GM19397 (cell line): ENCODE results near the gene CROCC2.

Experiments used
- ATAC-seq: cut with Tn5 transposase; IDR thresholded peaks from one replicate; pipeline ENCODE4 v1.9.1; 2021; ENCODE audit warnings: mild to moderate bottlenecking, moderate library complexity; ENCODE audit not compliant: unreplicated experiment

The CROCC2 gene

DNA sequence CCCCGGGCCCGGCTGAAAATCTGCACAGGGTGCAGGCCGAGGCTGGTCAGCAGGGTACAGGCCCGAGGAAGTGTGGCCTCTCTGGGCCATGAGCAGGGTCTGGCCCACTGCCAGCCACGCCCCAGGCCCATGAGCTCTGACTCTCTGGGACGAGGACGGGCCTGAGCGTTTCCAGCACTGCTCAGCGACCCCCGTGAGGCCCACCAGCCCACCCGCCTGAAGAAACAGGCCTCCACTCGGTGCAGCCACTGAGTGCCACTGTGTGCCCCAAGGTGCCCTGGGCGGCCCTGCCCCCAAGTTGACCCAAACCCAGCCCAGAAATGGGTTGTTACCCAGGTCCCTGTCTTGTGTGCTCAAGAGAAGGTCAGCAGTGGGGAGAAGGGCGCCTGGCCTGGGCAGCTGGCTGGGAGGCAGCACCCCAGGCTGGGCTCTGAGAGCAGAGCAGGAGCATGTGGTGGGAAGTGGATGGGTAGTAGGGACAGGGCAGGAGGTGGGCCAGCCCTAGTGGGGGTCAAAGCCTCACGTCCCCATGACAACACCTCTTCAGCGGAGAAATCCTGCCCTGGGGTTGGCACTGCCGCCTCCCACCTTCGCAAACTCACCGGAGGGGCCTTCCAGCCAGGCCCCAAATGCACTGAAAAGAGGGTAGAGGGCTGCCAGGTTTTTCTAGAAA is 90.2 kb downstream of the CROCC2 start:
- no peak for ATAC-seq

DNA sequence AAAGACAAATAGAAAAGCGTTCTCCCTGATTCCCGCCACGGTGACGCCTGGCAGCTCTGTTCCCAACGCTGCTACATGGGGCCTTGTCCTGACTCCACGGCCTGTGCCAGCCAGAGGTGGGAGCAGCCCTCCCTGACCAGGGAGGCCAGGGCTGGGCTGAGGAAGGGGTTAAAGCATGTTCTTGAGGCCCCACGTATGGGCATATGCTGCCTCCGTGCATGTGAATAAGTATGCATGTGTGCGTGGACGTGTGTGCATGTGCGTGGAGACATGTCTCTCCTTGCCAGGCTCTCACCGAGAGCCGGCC is 90.7 kb downstream of the CROCC2 start:
- ATAC-seq: no peak

DNA sequence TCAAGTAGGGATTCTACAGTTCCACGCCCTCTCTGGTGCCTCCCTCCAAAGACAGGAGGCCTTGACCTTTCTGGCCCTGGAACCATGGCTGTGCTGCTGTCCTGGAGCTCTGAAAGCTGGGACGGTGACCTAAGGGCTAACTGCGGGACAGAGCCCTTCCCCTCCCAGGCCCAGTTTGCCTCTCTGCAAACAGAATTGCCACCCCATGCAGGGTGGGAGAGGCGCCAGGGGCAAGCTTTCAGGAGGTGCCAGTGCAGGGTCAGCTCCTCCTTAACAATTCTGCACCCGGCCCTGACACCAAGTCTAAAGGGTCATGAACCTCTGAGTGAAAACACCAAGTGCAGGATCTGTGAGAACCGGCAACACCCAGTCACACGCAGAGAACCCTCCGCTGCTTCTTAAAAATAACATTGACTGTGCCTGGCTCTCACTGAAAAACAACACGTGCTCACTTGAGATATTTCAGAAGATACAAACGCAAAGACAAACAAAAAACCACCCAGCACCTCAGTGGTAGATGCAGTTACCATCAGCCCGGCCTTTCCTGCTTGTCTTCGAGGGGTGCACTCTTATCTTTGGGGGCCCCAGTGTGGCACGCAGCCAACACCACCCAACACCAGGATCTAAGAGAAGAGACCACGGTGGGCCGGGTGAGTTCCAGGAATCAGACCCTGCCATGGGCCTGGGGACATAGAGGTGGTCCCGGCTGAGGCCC is 91.2 kb downstream of the CROCC2 start:
- ATAC-seq: no peak

DNA sequence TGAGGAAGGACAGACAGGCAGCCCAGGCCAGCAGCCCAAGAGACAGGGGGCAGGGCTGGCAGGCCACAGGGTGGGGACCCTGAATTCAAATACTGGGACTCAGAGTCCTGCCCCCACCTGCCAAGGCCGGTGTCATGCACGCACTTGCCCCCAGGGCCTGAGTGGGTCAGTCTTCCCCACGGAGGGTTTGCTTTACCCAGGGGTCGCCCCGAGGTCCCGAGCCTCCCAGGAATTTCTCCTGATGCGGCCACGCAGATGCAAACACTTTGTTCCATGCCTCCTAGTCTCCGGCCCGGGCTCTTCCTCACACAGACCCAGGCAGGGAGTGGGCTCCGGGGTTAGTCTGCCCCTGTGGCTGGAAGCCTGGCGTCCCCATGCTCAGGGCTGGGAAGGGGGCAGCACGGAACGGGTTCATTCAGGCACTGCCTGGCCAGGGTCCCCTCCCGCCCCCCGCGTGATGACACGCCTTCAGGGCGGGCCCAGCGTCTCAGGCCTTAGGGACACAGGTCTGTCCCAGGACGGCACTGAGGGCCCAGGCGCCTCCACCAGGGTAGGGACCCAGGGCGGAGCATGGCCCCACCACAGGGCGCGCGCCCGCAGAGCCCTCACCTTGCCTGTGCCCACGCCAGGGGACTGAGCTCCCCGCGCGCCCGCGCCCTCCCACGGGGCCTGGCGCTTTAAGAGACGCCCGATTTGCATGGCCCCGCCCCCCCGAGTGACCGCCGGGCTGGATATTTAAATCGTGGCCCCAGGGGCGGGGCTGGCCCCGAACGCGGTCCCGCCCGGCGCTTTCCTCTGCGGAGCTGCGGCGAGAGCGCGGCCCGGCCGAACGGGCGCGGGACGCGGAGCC is 91.9 kb downstream of the CROCC2 start, which contains the start of gene SNED1:
TSS of gene SNED1 (plus strand) at position 763 of the 850 bp plus-strand sequence. CDS start 220 bp downstream, outside the sequence.
- ATAC-seq: no peak

DNA sequence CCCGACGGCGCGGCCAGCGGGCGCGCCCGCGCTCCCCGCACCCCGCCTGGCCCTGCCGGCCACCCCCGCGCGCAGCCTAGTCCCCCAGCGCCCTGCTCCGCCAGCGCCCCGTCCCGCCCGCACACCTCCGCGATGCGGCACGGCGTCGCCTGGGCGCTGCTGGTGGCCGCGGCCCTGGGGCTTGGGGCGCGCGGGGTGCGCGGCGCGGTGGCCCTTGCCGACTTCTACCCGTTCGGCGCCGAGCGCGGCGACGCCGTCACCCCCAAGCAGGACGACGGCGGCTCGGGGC is 92.5 kb downstream of the CROCC2 start:
- no peak for ATAC-seq

DNA sequence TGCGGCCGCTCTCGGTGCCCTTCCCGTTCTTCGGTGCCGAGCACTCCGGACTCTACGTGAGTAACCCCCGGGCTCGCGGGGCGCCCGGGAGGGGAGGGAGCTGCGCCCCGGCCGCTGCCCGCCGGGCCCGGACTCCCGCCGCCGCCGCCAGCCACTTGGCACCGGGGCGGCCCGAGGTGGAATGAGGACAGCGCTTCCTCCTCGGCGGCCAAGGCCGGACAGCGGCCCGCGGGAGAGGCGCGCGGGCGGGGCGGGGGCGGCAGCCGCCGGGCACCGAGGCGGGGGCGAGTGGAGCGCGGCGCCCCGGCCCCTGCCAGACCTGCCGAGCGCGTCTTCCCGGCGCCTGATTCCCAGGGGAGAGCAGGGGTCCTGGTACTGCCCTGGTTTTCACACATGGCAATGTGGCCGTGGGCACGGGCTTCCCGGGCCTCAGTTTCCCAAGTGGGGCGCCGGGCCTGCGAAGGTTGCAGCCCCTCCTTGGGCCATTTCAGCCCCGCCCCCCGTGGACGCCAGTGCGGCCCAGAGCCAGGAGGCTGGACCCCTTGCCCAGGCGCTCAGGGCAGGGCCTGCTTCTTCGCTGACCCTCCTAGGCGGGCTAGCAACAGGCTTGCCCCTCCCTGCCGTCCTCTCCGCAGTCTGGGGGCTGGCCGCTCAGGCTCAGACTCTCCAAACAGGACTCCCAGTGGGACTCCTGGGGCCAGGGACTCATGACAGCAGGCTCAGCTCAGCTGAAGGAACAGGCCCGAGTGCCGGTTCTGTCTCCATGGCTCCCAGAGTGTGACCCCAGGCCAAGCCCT is 93.1 kb downstream of the CROCC2 start:
- ATAC-seq: no peak

DNA sequence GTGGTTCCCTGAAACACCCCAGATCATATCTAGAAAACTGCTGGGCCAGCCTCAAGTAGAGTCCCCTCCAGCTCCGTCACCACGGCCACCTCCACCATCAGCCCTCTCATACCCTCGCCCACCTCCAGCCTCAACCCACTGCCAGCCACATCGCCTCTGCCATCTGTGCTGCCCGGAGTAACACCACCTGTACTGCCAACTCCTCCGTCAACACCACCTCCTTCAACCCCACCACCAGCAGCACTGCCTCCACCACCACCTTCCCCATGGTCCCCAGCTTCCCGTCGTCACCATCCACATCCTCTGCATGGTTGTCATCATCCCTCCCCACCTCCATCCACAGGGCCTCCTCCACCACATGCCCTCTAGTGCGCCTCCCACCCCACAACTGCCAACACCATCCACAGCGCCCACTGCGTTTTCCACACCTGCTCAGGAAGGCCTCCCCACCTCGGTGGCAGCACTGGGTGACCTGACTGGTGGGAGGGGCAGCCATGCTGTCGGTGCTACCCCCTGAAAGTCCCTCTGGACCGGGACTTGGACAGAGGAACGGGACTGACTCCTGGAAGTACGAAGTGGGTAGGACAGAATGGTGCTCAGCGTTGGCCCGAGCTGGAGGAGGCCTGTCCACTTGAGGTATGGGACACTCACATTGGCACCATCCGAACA is 93.9 kb downstream of the CROCC2 start:
- ATAC-seq: no peak

DNA sequence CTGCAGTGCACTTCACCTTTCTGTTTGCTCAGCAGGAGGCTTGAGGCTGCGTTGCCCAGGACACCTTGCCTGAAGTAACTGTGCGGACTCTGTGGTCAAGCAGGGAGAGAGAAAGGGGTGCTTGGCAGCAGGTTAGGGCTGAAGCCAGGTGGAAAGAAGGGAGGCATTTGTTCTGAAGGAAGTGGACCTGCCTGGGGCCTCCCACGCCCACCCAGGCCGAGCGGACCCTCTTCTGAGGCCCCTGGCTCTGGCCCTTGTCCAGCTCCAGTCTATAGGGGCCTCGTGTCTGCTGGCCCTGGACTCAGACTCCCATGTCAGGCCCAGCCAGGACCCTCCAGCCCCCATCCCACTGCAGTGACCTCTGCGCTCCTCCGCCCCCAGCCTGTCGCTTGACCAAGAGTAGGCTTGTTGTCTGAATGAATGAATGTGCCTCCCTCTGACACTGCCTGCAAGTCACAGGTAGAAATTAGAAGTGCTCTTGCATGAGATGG is 94.7 kb downstream of the CROCC2 start:
- no peak for ATAC-seq

DNA sequence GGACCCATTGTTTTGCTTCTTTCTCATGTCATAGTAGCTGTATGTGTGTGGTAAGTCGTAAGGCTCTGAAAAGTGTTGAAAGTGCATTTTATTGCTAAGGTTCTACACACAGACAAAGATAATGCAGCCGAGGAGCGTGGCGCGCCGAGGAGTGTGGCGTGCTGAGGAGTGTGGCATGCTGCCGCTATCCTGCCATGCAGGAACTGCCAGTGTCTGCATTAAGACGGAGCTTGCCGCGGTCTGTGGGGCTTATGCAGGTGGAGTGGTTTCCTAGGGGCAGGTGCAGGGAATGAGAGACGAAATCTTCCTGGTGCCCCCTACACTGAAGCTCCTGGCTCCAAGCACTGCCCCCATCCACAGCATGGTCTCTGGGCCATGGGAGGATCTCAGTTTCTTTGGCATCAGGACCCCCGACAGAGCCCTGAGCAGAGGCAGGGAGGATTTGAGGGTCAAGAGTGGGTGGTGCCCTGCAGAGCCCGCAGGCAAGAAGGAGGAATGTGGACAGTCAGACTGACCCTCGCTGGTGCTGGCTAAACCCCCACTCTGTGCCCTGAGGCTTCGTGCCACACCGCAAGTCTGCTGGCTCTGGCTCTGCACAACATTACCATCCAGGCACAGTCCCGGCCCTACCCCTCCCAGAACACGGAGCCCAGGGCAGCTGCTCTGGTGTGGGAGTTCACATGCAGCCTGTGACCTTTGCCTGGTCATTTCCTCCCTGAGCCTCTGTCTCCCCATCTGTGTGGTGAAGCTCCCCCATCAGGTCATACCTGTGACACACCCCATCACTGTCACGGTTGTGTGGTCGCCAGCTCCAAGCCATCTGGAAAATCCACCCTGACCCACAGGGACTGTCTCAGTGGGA is 95.5 kb downstream of the CROCC2 start:
- no peak for ATAC-seq

DNA sequence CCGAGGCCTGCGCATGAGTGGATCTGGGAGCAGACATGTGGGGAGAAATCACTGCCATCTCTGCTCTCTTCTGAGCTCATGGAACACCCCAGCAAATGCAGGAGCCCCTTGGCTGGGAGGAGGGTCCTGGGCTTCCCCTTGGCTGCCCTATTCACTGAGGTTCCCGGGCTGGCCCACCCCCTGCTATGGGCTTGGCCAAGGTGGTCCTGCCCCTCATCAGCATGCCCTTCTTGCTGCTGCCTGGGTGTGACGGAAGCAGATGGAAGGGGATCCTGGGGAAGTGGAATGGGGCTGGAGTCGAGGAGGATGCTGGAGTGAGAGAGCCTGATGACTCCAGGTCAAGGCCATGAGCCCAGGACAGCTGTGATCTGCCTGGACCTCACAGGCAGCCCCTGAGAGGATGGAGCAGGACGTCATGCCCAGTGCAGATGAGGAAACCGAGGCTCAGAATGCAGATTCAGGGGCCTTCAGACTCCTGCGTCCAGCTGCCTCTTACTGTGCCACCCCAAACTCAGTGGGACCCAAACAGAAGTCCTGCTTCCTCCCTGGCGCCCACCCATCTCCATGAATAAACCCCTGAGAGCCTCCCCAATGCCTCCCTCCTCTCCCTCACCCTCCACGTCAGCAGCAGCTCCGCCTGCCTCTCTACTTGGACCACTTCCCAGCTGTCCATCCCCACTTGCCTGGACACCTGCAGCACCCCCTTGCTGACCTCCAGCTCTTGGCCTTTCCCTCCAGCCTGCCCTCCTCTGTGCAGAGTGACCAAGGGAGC is 96.3 kb downstream of the CROCC2 start:
- ATAC-seq: no peak

DNA sequence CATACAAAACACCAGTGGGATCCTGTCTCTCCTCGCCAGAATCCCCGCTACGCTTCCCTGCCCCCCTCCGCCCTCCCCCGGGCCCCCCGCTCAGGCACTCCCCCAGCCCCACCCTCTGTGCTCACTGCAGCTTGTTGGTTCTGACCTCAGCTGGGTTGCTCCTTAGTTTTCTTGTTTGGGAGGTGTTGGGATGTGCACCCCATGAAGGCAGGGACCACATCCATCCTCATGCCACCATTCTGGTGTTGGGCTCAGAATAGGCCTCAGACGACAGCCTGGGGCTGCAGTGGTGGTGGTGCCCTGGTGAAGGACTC is 96.9 kb downstream of the CROCC2 start:
- ATAC-seq: no peak

DNA sequence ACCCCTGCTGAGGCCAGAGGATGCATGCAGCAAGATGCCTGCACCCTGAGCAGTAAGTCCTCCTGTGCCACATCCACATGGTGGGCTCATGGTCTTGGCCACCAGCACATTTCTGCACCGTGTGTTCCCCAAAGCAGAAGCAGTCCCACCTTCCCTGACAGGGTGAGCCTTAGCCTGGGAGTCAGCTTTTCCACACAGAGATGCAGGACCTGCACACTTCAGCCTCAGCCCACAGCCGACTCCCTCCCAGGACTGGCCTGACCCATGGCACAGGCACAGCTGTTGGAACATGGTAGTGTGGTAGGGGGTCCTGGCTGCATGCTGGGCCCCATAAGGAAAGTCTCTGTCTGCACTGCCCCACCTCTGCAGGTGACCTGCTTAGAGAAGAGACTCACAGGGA is 97.2 kb downstream of the CROCC2 start:
- no peak for ATAC-seq

DNA sequence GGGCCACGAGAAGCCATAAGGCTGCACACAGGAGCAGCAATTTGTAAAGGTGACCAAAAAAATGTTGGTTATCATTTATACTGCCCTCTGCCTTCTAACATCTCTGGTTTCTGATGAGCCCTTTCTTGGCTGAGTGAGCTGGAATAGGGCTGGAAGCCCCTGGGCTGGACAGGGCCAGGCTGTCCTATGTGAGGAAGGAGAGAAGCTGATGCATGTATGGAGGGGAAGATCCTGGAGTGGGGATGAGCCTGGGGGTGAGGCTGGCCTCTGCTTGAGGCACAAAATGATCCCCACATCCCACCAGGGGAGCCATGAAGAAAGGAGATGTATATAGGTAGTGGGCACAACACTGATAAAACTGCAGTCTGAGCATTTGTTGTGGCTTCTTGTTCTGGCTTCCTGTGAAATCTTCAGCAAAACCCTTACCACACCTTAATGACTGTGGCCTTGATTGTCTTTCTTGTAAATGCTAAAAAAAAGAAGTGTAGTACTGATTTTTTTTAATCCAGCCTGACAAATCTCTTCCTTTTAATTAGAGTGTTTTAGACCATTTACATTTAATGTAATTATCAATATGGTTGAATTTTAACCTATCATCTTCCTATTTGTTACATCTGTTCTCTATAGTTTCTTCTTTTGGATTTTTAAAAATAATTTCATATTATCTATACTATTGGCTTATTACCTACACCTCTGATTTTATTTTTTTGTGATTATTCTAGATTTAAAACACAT is 97.9 kb downstream of the CROCC2 start:
- no peak for ATAC-seq

DNA sequence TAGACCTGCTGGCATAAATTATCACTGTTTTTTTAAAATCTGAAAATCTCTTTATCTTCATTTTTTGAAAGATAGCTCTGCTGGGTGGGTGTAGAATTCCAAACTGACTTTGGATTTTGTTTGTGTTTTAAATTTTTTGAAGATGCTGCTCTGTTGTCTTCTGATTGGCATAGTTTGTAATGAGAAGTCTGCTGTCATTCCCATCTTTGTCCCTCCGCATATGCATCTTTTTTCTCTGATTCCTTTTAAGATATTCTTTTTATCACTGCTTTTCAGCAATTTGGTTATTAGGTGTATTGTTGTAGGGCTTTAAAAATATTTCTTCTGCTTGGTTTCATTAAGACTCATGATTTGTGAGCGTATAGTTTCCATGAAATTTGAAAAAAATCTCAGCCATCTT is 99.4 kb downstream of the CROCC2 start:
- ATAC-seq: no peak

DNA sequence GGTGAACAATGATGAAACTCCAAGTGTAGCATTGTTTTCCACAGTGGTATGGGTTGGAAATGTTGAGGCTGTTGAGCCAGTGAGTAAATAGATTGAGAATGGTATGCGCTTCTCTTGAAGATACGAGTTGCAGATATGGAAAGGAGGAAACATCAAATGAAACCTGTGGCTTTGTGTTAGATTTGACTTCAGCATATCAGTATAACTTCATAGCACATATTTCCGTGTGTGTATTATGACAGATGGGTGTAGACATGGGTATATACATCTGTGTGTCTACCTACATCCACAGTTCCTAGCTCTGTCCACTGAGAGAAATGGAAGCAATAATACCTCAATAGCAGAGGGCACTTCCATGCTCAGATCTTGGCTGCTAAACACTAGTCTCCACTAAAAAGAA is 100.3 kb downstream of the CROCC2 start:
- ATAC-seq: no peak

DNA sequence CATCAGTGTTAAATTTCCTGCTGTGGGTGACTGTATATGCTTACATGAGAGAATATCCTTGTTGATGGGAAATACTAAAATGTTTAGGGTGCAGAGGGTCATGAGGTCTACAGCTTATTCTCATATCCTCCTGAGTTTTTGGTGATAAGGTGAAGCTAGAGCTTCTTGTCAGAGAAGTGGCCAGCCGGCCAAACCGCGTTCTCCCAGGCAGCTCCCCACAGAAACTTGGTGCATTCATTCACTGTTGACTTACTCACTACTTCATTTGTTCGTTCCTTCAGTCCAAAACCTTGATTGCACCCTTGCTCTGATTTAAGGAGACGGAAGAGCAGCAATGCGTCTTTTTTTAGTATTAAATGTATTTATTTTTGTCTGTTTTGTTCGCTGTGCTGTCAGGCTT is 101.0 kb downstream of the CROCC2 start:
- ATAC-seq: no peak

DNA sequence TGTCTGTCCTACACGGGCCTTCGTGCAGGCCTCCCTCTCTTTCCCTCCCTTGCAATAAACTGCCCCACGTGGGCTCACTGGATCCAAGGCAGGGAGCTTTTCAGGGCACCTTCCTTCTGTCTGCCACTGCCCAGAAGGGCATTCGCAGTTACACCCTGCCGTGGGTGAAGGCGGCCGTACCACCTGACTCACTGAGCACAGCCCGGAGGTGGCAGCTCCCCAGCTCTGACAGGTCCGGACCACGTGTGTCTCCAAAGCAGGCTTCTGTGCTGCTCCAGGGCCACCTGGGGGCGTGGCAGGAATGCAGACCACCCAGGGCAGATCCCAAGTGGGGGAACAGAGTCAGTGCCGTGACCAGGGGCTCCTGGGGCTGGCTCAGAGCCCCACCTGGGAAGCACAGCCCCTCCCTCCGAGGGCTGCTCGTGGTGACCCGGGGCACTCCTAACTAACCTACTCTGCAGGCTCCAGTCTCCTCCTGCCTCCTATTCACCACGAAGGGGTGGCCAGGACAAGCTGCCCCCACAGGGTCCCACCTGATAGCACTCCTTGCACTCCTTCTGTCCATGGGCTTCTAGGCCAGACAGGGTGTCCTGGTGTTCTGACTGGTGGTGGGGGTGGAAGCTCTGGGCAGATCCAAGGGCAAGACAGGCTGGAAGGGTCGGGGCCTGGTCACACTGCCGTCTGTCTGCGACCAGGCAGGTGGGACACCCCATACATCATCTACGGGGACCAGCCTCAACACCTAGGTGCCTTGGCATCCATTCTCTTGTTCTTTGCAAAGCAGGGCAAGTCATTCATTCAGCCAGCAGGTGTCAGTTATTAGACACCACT is 102.0 kb downstream of the CROCC2 start:
- no peak for ATAC-seq

DNA sequence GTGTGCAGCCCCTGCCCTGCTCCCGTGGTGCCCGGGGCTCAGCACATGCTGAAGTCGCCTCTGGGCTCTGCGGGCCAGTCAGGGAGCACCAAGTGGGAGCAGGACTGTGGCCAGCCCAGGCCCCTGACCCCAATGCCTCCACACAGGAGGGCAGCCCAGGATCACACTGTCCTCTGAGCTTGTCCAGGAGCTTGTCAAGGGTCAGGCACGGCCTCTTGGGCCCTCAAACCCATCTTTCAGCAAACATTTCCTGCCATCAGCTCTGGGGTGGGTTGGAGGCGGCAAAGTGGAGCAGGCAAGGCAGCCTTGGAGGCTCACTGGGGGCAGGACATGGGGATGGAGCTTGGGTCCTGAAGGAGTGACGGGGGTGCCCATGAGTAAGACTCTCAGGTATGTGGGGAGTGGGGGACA is 102.6 kb downstream of the CROCC2 start:
- ATAC-seq: no peak
